GM23248 (cell line): Measurements from ENCODE around the gene FGGY. TPM values are rescaled to one million over a fixed set of nuclear protein-coding genes. Genes with fewer than 3 reads are reported as not detected.

Experiments
- DNase-seq: peaks from one replicate; pipeline ENCODE4 v3.0.0-alpha.2; 2015
- H2AFZ ChIP-seq: fragments of 200-600 bp; sonication (generic); 2 replicates; pipeline ENCODE4 v1.6.1; 2016; ENCODE audit warnings: antibody characterized with exemption
- H3F3A ChIP-seq: fragments of 200-600 bp; sonication (generic); 2 replicates; pipeline ENCODE4 v1.6.1; 2016; ENCODE audit warnings: mild to moderate bottlenecking, antibody characterized with exemption, mixed run types; ENCODE audit not compliant: insufficient read depth
- H3K27ac ChIP-seq: fragments of 200-600 bp; sonication (generic); 2 replicates; pipeline ENCODE4 v1.5.1; 2016; ENCODE audit warnings: mild to moderate bottlenecking
- H3K27me3 ChIP-seq: fragments of 200-600 bp; sonication (generic); replicated peaks from 2 replicates; pipeline ENCODE4 v1.6.1; 2016; ENCODE audit warnings: mild to moderate bottlenecking; ENCODE audit not compliant: insufficient read depth
- H3K36me3 ChIP-seq: fragments of 200-600 bp; sonication (generic); 2 replicates; pipeline ENCODE4 v1.6.1; 2016; ENCODE audit warnings: low read depth, mild to moderate bottlenecking
- H3K4me1 ChIP-seq: fragments of 200-600 bp; sonication (generic); 2 replicates; pipeline ENCODE4 v1.6.1; 2016; ENCODE audit warnings: mild to moderate bottlenecking; ENCODE audit not compliant: insufficient read depth
- H3K4me2 ChIP-seq: fragments of 200-600 bp; sonication (generic); one replicate; pipeline ENCODE4 v1.6.1; 2016; ENCODE audit warnings: mild to moderate bottlenecking; ENCODE audit not compliant: unreplicated experiment
- H3K4me3 ChIP-seq: fragments of 200-600 bp; sonication (generic); 2 replicates; pipeline ENCODE4 v1.5.1; 2016; ENCODE audit warnings: mild to moderate bottlenecking
- H3K79me2 ChIP-seq: fragments of 200-600 bp; sonication (generic); 2 replicates; pipeline ENCODE4 v1.6.1; 2016; ENCODE audit warnings: mild to moderate bottlenecking; ENCODE audit not compliant: insufficient read depth
- H3K9ac ChIP-seq: fragments of 200-600 bp; sonication (generic); 2 replicates; pipeline ENCODE4 v1.6.1; 2016; ENCODE audit warnings: mild to moderate bottlenecking
- H3K9me2 ChIP-seq: fragments of 200-600 bp; sonication (generic); 2 replicates; pipeline ENCODE4 v1.6.1; 2016; ENCODE audit warnings: mixed run types, mild to moderate bottlenecking, moderate library complexity; ENCODE audit not compliant: insufficient read depth
- H3K9me3 ChIP-seq: fragments of 200-600 bp; sonication (generic); one replicate; pipeline ENCODE4 v1.6.1; 2017; ENCODE audit warnings: low read depth
- H4K20me1 ChIP-seq: fragments of 200-600 bp; sonication (generic); 2 replicates; pipeline ENCODE4 v1.6.0; 2016; ENCODE audit not compliant: insufficient read depth
- EZH2 ChIP-seq: fragments of 200-600 bp; sonication (generic); IDR thresholded peaks from 2 replicates; pipeline ENCODE4 v1.6.1; 2018; ENCODE audit warnings: antibody characterized with exemption, mild to moderate bottlenecking; ENCODE audit not compliant: insufficient read depth, poor library complexity, severe bottlenecking
- EZH2phosphoT487 ChIP-seq: fragments of 200-600 bp; sonication (generic); IDR thresholded peaks from 2 replicates; pipeline ENCODE4 v1.6.1; 2018; ENCODE audit warnings: antibody characterized with exemption, moderate library complexity, mild to moderate bottlenecking, low read depth; ENCODE audit not compliant: insufficient read depth
- WGBS, 2 experiments: methylation state at CpG; one replicate each; pipeline ENCODE4 v1.1.6; 2015 to 2017; ENCODE audit warnings: low lambda C conversion rate in 2 of 2, low coverage in 1 of 2; ENCODE audit errors: missing lambda C conversion rate in 2 of 2; 5-methylcytosine and 5-hydroxymethylcytosine counted together
- in situ Hi-C: fragments of 300-500 bp; cut with MboI; formaldehyde crosslinking; loops from 2 replicates; pipeline ENCODE4 v1.15.0; 2020
- polyA plus RNA-seq: library from polyadenylated mRNA; unstranded; fragments of >200 nt; fragmentation: Nextera tagmentation; extraction: Ambion mirVana; gene quantifications from 2 replicates; pipeline ENCODE4 v1.2.1, GENCODE V29; 2016
- total RNA-seq: library from RNA; depleted of rRNA; stranded (reverse); fragments of >200 nt; shearing (Covaris generic); gene quantifications from 2 replicates; pipeline ENCODE4 v1.2.3, GENCODE V29; 2014

Gene FGGY
- total and polyA plus RNA-seq, 2 experiments from 2014 or later = 12.8 to 16.9 TPM

DNA sequence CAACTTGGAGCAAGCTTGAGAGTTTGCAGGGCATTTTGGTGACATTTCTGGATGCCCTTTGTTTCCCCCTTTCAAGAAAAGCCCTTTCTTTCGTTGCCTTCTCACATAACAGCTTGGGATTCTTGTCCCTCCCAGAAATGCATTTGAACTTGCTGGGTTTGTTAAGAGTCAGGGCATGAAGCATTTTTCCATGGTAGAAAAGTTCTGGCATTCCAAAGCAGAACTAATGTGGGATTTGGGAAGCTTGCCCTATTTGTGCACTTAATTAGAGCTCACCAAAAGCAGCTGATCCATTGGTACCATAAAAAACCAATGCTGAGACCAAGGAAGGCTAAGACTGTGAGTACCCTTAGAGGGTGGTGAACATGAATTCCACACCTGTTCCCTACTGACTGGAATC is 418.1 kb downstream of the FGGY start:
- Histone ChIP-seq H4K20me1 (no peaks in the 10 kb centered on the region), H3K9me2 (no peaks in the 10 kb centered on the region), H3K79me2 (no peaks in the 10 kb centered on the region), H3K4me3 (no peak overlapping the region), H3K9me3 (no peaks in the 10 kb centered on the region), H3K4me2 (no peak overlapping the region), H3K36me3 (no peaks in the 10 kb centered on the region), H3F3A (no peaks in the 10 kb centered on the region), H3K27me3 (no peaks in the 10 kb centered on the region), H2AFZ (no peak overlapping the region), H3K9ac (no peak overlapping the region), H3K4me1 (no peaks in the 10 kb centered on the region), H3K27ac (no peak overlapping the region)
- 38 to 39% methylated on average over 1 of the region's 1 CpG for WGBS, 2 experiments
- in situ Hi-C loops = no loop called here
- DNase-seq = no peak
- TF ChIP-seq EZH2phosphoT487 (no peak), EZH2 (no peak)

DNA sequence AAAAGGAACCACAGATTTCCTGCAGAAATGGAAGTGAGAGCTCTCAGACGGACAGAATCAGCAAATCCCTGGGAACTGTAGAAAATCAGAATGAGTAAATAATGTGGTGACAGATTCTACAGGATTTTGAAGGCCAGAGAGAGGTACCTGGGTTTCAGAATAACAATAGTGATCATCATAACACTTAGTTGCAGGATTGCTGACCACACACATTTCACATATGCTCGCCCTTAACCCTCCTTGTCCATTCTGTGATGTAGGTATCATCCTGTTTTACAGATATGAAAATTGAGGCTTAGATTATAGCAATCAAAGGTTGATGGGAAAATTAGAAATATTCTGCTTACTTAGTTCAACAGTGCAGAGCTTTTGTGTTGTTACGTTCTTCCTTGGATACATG is 419.9 kb downstream of the FGGY start:
- no peaks in the 10 kb centered on the region for H3K27me3 ChIP-seq
- no peaks in the 10 kb centered on the region for H3K4me1 ChIP-seq
- in situ Hi-C loops = no loop called here
- DNase-seq = no peak
- TF ChIP-seq EZH2phosphoT487 = no peak
- no peak for TF ChIP-seq EZH2
- H3K79me2 ChIP-seq = no peaks in the 10 kb centered on the region
- no peaks in the 10 kb centered on the region for H3K9me2 ChIP-seq
- H3K4me3 ChIP-seq = no peak overlapping the region
- no peaks in the 10 kb centered on the region for H3K9me3 ChIP-seq
- H3K9ac ChIP-seq = no peak overlapping the region
- no peaks in the 10 kb centered on the region for H4K20me1 ChIP-seq
- no peak overlapping the region for H3K27ac ChIP-seq
- H3K36me3 ChIP-seq = no peaks in the 10 kb centered on the region
- H3K4me2 ChIP-seq = no peak overlapping the region
- H3F3A ChIP-seq = no peaks in the 10 kb centered on the region
- no peak overlapping the region for H2AFZ ChIP-seq
- 94 to 96% methylated on average over 3 of the region's 3 CpGs for WGBS, 2 experiments

DNA sequence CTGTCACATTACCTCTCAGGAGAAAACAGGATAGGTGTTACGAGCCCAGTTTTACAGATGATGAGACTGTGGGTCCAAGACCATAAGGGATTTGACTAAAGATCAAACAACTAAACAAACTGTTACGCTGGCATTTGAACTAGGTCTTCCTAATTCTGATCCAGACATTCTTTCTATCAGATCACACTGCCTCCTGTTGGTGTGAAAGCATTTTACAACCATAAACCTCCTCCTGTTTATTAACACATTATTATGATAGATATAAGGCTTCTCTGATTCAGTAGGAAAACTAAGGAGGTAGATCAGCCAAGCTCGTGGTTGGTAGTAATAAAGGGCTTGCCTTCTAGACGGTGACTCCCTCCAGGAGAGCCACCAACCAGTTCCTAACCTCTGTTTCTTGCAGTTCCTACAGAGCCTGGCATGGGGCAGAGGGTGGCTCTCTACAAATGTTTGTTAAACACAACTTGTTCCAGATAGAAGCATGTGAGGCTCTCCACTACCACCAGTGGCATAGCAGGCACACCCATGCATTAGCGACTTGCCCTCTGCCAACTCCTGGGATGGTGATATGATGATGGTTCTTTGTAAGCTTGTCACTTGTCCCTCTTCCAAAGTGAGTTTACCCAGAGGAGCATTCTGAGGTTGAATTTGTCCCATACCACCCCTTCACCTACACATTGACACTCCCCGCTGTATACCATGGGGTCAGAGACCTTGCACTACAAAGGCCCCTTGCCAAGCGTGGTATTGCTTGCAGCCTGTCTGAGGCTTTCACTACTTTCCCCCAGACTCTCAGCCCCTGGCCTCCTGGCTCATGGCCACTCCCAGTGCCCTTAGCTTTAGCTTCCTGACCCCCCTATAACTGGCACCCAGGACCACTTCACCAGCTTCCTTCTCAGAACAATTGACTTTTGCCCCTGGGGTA is 421.4 kb downstream of the FGGY start:
- H3F3A ChIP-seq = no peaks in the 10 kb centered on the region
- H3K79me2 ChIP-seq = no peaks in the 10 kb centered on the region
- H3K4me3 ChIP-seq = no peak overlapping the region
- H3K4me2 ChIP-seq = no peak overlapping the region
- no peak overlapping the region for H3K9ac ChIP-seq
- no peaks in the 10 kb centered on the region for H4K20me1 ChIP-seq
- in situ Hi-C loops = no loop called here
- H3K27ac ChIP-seq = no peak overlapping the region
- DNase-seq = no peak
- no peaks in the 10 kb centered on the region for H3K27me3 ChIP-seq
- no peaks in the 10 kb centered on the region for H3K4me1 ChIP-seq
- no peaks in the 10 kb centered on the region for H3K36me3 ChIP-seq
- 90 to 91% methylated on average over 7 of the region's 7 CpGs for WGBS, 2 experiments
- no peak overlapping the region for H2AFZ ChIP-seq
- no peaks in the 10 kb centered on the region for H3K9me2 ChIP-seq
- TF ChIP-seq EZH2phosphoT487 = no peak
- no peak for TF ChIP-seq EZH2
- no peaks in the 10 kb centered on the region for H3K9me3 ChIP-seq

DNA sequence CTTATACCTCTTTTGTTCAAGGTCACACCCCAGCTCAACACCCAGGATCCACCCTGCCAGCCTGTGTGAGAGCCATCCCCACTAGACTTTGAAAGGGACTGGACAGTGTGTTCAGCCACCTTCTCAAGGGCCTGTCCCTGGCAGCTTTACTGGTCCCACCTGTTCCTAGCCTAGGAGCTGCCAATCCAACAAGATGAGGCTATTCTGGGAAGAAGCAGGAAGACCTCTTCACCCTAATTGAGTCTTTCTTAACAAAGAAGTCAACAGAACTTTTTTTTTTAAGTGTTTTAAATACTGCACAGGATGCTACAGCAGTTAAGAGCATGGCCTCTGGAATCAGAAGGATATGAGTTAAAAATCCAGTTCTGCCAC is 422.1 kb downstream of the FGGY start:
- H3K4me2 ChIP-seq = no peak overlapping the region
- no peak overlapping the region for H3K9ac ChIP-seq
- in situ Hi-C loops = no loop called here
- H2AFZ ChIP-seq = no peak overlapping the region
- no peaks in the 10 kb centered on the region for H3K36me3 ChIP-seq
- H3K79me2 ChIP-seq = no peaks in the 10 kb centered on the region
- H3F3A ChIP-seq = no peaks in the 10 kb centered on the region
- no peaks in the 10 kb centered on the region for H4K20me1 ChIP-seq
- H3K9me2 ChIP-seq = no peaks in the 10 kb centered on the region
- TF ChIP-seq EZH2phosphoT487 (no peak), EZH2 (no peak)
- H3K4me3 ChIP-seq = no peak overlapping the region
- H3K27ac ChIP-seq = no peak overlapping the region
- no peaks in the 10 kb centered on the region for H3K9me3 ChIP-seq
- no peaks in the 10 kb centered on the region for H3K27me3 ChIP-seq
- no peak for DNase-seq
- no peaks in the 10 kb centered on the region for H3K4me1 ChIP-seq
